C4-2B (cell line): ENCODE data around the gene ABO.
"Not testable (repeated sequence)": the region's sequence is repeated elsewhere in the genome, so short reads cannot be mapped to it uniquely, and the experiment has no call there.

Source experiments
- H3K27ac ChIP-seq: fragments of 450-650 bp; 2 replicates; pipeline ENCODE4 v1.5.1; 2017
- CTCF ChIP-seq: fragments of 450-650 bp; conservative IDR thresholded peaks from 2 replicates; pipeline ENCODE4 v1.5.1; 2017; ENCODE audit warnings: mild to moderate bottlenecking
- ZFX ChIP-seq: fragments of 450-650 bp; IDR thresholded peaks from 2 replicates; pipeline ENCODE4 v1.6.1; 2017

Gene ABO

GRCh38 chr9:133275105-133276000 is at the start of gene ABO:
ABO (minus strand) TSS chr9:133275201.
- no peak within 1 kb of the TSS for H3K27ac ChIP-seq
- no peak for TF ChIP-seq ZFX
- no peak for TF ChIP-seq CTCF

GRCh38 chr9:133323991-133324703 is 49.1 kb upstream of the ABO start:
- H3K27ac ChIP-seq = no peak overlapping the region
- TF ChIP-seq ZFX (no peak), CTCF (no peak)

GRCh38 chr9:133323211-133323610 is 48.2 kb upstream of the ABO start:
- no peak overlapping the region for H3K27ac ChIP-seq
- no peak for TF ChIP-seq CTCF
- no peak for TF ChIP-seq ZFX

GRCh38 chr9:133322701-133323100 is 47.7 kb upstream of the ABO start:
- H3K27ac ChIP-seq = no peak overlapping the region
- TF ChIP-seq CTCF (no peak), ZFX (no peak)

- H3K27ac ChIP-seq = no peak overlapping the region
- TF ChIP-seq ZFX (no peak), CTCF (no peak)
Measured at GRCh38 chr9:133321411-133321935, 46.5 kb upstream of the ABO start.

GRCh38 chr9:133320421-133320881 is 45.5 kb upstream of the ABO start:
- no peak overlapping the region for H3K27ac ChIP-seq
- TF ChIP-seq CTCF = no peak; the same call in 1 of the 2 replicates
- no peak for TF ChIP-seq ZFX

GRCh38 chr9:133317551-133317950 is 42.5 kb upstream of the ABO start:
- not testable (repeated sequence) for H3K27ac ChIP-seq
